GM13976 (cell line): Measurements from ENCODE around the gene BIRC3.

Experiments used
- DNase-seq: peaks from one replicate; pipeline ENCODE4 v3.0.0; 2012; ENCODE audit warnings: low spot score
- in situ Hi-C: fragments of 300-500 bp; cut with MboI; formaldehyde crosslinking; loops from one replicate; pipeline ENCODE4 v1.12.0; 2022; ENCODE audit warnings: low sequenced_read_pairs, mixed read lengths, inconsistent platforms; ENCODE audit not compliant: unreplicated experiment
- TF ChIP-seq, protein P1 (sequence below): IDR thresholded peaks from 2 replicates; pipeline ENCODE4 v1.5.1; 2012; ENCODE audit warnings: borderline replicate concordance, mild to moderate bottlenecking; ENCODE audit not compliant: insufficient read depth; ENCODE audit errors: extremely low read depth, missing control alignments, control extremely low read depth

BIRC3 gene

DNA sequence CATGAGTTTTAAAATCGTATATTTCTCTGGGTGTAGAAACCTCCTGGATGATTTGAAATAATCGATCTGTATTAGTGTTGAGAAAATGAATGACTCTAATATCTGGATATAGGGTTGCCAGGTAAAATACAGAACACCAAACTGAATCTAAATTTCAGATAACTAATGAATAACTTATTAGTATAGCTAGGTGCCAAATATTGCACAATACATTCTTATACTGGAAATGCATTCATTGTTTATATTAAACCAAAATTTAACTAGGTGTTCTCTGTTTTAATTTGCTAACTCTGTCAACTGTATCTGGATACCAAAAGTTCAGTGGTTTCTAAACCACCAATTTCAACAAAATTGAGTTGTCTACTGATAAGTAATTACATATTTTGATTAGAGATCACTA lies 2.5 kb upstream of the BIRC3 start:
- TF ChIP-seq, protein P1, sequence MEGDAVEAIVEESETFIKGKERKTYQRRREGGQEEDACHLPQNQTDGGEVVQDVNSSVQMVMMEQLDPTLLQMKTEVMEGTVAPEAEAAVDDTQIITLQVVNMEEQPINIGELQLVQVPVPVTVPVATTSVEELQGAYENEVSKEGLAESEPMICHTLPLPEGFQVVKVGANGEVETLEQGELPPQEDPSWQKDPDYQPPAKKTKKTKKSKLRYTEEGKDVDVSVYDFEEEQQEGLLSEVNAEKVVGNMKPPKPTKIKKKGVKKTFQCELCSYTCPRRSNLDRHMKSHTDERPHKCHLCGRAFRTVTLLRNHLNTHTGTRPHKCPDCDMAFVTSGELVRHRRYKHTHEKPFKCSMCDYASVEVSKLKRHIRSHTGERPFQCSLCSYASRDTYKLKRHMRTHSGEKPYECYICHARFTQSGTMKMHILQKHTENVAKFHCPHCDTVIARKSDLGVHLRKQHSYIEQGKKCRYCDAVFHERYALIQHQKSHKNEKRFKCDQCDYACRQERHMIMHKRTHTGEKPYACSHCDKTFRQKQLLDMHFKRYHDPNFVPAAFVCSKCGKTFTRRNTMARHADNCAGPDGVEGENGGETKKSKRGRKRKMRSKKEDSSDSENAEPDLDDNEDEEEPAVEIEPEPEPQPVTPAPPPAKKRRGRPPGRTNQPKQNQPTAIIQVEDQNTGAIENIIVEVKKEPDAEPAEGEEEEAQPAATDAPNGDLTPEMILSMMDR = no peak
- DNase-seq = no peak
- in situ Hi-C loops = no loop called here

DNA sequence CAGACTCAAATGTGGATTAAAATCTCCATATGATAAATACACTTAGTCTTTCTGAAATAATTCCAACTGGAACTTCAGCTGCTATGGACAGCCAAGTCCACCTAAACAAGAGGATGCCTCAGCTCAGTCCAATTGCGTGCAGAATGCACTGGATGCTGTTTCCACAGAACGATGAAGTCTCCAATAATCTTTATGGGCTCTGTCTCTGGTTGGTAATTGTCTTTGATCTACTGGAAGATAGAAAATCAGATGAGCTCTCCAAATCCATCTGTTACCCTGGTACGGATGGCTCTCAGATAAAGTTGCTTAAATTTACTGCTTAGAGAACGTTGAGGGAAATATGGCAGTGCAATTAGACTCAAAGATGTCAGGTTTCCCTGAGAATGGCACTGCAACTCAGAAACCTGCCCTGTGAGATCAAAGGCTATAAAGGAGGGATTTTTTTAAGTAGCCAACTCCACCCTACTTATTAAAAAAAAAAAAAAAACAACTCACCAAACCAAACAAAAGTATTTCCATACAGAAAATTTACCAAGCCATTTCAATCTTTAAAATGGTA lies 859 bp upstream of the BIRC3 start:
- no peak for DNase-seq

DNA sequence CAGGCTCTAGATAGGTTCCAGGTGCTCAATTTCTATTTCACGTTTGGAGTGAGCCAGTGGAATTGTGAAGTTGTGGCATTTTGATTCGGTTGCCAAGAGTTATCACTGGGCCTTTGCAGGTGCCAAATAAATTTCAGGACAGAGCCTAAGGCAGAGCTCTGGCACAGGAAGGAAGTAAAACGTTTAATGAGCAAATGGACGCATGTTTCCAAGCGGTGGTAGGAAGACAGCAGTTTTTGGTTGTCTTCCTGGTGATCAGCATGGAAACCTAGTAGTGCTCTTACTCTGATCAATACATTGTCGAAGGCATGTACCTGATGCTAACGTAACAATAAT lies 452 bp downstream of the BIRC3 start:
- DNase-seq = no peak
- in situ Hi-C loops = no loop called here
- TF ChIP-seq, protein P1 = no peak

More for the DNA sequence above, 859 bp upstream of the BIRC3 start:
- in situ Hi-C loops = no loop called here
- TF ChIP-seq, protein P1 = no peak

DNA sequence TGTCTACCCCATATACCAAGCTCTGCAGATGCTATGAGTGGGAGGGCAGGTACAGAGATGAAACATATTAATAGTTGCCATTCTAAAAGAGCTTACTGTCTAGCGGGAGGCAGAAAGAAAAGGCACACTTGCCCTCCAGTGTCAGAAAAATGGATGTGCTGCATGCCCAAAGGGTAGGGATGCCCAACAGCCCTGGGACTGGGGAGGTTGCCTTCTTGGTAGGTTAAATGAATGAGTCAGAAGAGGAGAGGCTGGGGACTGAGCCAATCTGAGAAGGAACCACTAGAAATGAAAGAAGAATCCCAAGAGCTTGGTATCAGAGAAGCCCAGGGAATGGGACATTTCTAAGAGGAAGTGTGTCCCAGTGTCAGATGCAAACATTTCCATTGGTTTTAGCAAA lies 1.2 kb downstream of the BIRC3 start:
- DNase-seq = no peak
- TF ChIP-seq, protein P1 = peak; percentile 16
- in situ Hi-C loops = no loop called here

DNA sequence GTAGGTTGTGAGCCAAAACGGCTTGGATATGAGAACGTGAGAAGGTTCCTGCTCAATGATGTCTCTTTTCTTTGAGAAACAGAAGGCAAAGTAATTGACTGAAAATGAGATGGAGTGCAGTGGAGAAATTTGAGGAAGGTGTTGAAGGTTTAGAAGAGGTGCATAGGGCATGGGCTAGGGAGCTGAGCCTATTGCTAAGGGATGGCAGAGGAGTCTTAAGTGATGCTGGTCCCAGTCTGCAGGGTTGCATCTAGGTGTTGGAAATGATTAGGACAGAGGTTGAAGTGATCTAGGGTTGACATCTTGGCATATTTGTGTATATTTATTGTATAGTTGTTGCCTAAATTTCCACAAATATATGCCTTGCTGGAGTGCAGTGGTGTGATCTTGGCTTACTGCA lies 2.3 kb downstream of the BIRC3 start:
- no peak for DNase-seq
- in situ Hi-C loops = no loop called here
- TF ChIP-seq, protein P1 = no peak

DNA sequence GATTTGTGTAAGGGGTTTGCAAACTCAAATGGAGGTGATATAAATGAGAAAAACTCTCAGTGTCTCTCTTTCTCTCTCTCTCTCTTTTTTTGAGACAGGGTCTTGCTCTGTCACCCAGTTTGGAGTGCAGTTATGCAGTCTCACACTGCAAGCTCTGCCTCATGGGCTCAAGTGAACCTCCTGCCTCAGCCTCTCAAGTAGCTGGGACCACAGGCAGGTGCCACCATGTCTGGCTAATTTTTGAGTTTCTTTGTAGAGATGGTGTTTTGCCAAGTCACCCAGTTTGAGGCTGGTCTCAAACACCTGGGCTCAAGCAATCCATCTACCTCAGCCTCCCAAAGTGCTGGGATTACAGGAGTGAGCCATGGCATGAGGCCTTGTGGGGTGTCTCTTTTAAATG lies 2.9 kb downstream of the BIRC3 start:
- no peak for DNase-seq
- in situ Hi-C loops = no loop called here
- TF ChIP-seq, protein P1 = no peak

DNA sequence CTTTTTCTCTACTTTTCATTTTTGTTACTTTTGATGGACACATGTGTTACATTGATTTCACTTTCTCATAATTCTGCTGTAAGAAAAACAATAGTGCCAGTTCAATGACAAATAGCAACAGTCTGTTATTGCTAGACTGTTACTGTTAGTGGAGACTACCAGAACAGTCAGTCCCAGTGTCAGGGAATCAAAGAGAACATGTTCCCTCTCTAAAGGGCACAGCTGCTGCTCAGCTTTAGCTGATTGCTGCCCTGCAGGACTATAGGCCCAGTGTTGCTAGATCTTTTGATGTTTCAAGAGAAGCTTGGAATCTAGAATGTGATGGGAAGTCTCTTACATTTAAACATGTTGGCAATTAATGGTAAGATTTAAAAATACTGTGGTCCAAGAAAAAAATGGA lies 3.4 kb downstream of the BIRC3 start:
- TF ChIP-seq, protein P1 = no peak
- no peak for DNase-seq
- in situ Hi-C loops = no loop called here
